Epithelial cell of proximal tubule (primary cell): ENCODE measurements around the gene ARHGEF17. TPM values are rescaled to one million over a fixed set of nuclear protein-coding genes. Genes with fewer than 3 reads are reported as not detected.

ENCODE experiments used
- DNase-seq: peaks from one replicate; pipeline ENCODE4 v3.0.0-alpha.2; 2011; ENCODE audit warnings: low read depth
- H3K4me3 ChIP-seq: 2 replicates; pipeline ENCODE4 v1.5.1; 2011; ENCODE audit warnings: low read depth, mild to moderate bottlenecking, low read length
- CTCF ChIP-seq: conservative IDR thresholded peaks from 2 replicates; pipeline ENCODE4 v1.5.1; 2012; ENCODE audit warnings: low read depth, mild to moderate bottlenecking, low read length
- total RNA-seq: library from RNA; depleted of rRNA; stranded (reverse); fragments of >200 nt; gene quantifications from 2 replicates; pipeline ENCODE4 v1.2.3, GENCODE V29; 2015

Gene ARHGEF17
- total RNA-seq, 1 donor from 2014 or later, result 26.4 TPM

- TF ChIP-seq CTCF, result no peak
- no peak for DNase-seq
- no peak overlapping the region for H3K4me3 ChIP-seq
Measured at GRCh38 chr11:73356979-73357860, 49.1 kb downstream of the ARHGEF17 start.

GRCh38 chr11:73358071-73358470 lies 50.0 kb downstream of the ARHGEF17 start:
- no peak for TF ChIP-seq CTCF
- no peak overlapping the region for H3K4me3 ChIP-seq
- DNase-seq, result no peak

- no peak overlapping the region for H3K4me3 ChIP-seq
- TF ChIP-seq CTCF, result no peak
- DNase-seq, result no peak
Measured at GRCh38 chr11:73359341-73359740, 51.3 kb downstream of the ARHGEF17 start.

- TF ChIP-seq CTCF, result peak; percentile 60
- no peak overlapping the region for H3K4me3 ChIP-seq
- DNase-seq, result no peak
Measured at GRCh38 chr11:73359930-73360742, 52.1 kb downstream of the ARHGEF17 start.

GRCh38 chr11:73360743-73361369 lies 52.8 kb downstream of the ARHGEF17 start:
- TF ChIP-seq CTCF, result no peak
- no peak overlapping the region for H3K4me3 ChIP-seq
- no peak for DNase-seq

- no peak for DNase-seq
- no peak for TF ChIP-seq CTCF
- no peak overlapping the region for H3K4me3 ChIP-seq
Measured at GRCh38 chr11:73361953-73362776, 54.1 kb downstream of the ARHGEF17 start.
